Osteocyte (in vitro differentiated cells): ENCODE measurements around the gene TM4SF4. TPM values are rescaled to one million over a fixed set of nuclear protein-coding genes. Genes with fewer than 3 reads are reported as not detected.

Experiments used
- DNase-seq: peaks from one replicate; pipeline ENCODE4 v3.0.0; 2021; ENCODE audit warnings: mixed read lengths; ENCODE audit not compliant: unreplicated experiment; ENCODE audit errors: extremely low spot score
- H3K27ac Mint-ChIP-seq: one replicate; pipeline ENCODE4 v1.8.0; 2021; ENCODE audit warnings: mild to moderate bottlenecking, mixed read lengths; ENCODE audit not compliant: unreplicated experiment
- H3K27me3 Mint-ChIP-seq: one replicate; pipeline ENCODE4 v1.8.0; 2021; ENCODE audit warnings: mixed read lengths; ENCODE audit not compliant: unreplicated experiment
- H3K36me3 Mint-ChIP-seq: one replicate; pipeline ENCODE4 v1.8.0; 2021; ENCODE audit warnings: mixed read lengths; ENCODE audit not compliant: unreplicated experiment
- H3K4me1 Mint-ChIP-seq: one replicate; pipeline ENCODE4 v1.8.0; 2021; ENCODE audit warnings: mixed read lengths; ENCODE audit not compliant: unreplicated experiment
- H3K4me3 Mint-ChIP-seq: one replicate; pipeline ENCODE4 v1.8.0; 2021; ENCODE audit warnings: mild to moderate bottlenecking, moderate library complexity, mixed read lengths; ENCODE audit not compliant: unreplicated experiment
- H3K9me3 Mint-ChIP-seq: one replicate; pipeline ENCODE4 v1.8.0; 2021; ENCODE audit warnings: mixed read lengths; ENCODE audit not compliant: unreplicated experiment
- CTCF ChIP-seq: fragments of 200-600 bp; sonication (generic); IDR thresholded peaks from 2 replicates; pipeline ENCODE4 v1.5.0; 2021; ENCODE audit warnings: antibody characterized with exemption, mild to moderate bottlenecking, moderate library complexity
- total RNA-seq: library from RNA; stranded (reverse); gene quantifications from 2 replicates; pipeline ENCODE4 v1.2.1, GENCODE V29; 2021

The TM4SF4 gene
- total RNA-seq, 1 donor from 2014 or later, result not detected

GRCh38 chr3:149497966-149498670 lies 23.6 kb downstream of the TM4SF4 start:
- H3K4me3 Mint-ChIP-seq, result no peak overlapping the region
- TF ChIP-seq CTCF, result no peak
- peaks cover 19% of the 10 kb centered on the region for H3K4me1 Mint-ChIP-seq
- no peaks in the 10 kb centered on the region for H3K9me3 Mint-ChIP-seq
- no peak for DNase-seq
- H3K27me3 Mint-ChIP-seq, result no peaks in the 10 kb centered on the region
- H3K36me3 Mint-ChIP-seq, result no peaks in the 10 kb centered on the region
- H3K27ac Mint-ChIP-seq, result no peak overlapping the region

- H3K4me3 Mint-ChIP-seq, result no peak overlapping the region
- H3K4me1 Mint-ChIP-seq, result peaks cover 20% of the 10 kb centered on the region
- no peak for DNase-seq
- H3K9me3 Mint-ChIP-seq, result no peaks in the 10 kb centered on the region
- TF ChIP-seq CTCF, result no peak
- peak overlapping the region; percentile 73 for H3K27ac Mint-ChIP-seq
- H3K36me3 Mint-ChIP-seq, result no peaks in the 10 kb centered on the region
- H3K27me3 Mint-ChIP-seq, result no peaks in the 10 kb centered on the region
Observed at GRCh38 chr3:149501524-149501923, 27.0 kb downstream of the TM4SF4 start.

DNA sequence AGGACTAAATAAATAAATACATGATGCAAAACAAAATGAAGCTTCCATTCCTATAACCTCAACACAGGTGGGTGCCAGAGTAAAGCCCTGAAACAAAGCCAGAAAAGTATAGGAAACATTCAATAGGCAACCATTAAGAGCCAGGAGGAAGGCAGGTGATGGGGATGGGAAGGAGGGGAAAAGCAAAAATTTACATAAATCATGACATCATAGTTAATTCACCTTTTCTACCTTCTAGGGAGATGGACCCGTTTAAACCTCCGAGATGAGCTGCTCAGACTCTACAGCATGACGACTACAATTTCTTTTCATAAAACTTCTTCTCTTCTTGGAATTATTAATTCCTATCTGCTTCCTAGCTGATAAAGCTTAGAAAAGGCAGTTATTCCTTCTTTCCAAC lies 27.9 kb downstream of the TM4SF4 start:
- no peaks in the 10 kb centered on the region for H3K36me3 Mint-ChIP-seq
- peaks cover 29% of the 10 kb centered on the region for H3K4me1 Mint-ChIP-seq
- H3K27me3 Mint-ChIP-seq, result no peaks in the 10 kb centered on the region
- H3K27ac Mint-ChIP-seq, result no peak overlapping the region
- no peaks in the 10 kb centered on the region for H3K9me3 Mint-ChIP-seq
- no peak for TF ChIP-seq CTCF
- no peak for DNase-seq
- H3K4me3 Mint-ChIP-seq, result no peak overlapping the region

GRCh38 chr3:149506540-149506939 lies 32.0 kb downstream of the TM4SF4 start:
- no peak for TF ChIP-seq CTCF
- no peak for DNase-seq
- Mint-ChIP-seq H3K36me3 (no peaks in the 10 kb centered on the region), H3K4me1 (peaks cover 35% of the 10 kb centered on the region), H3K9me3 (no peaks in the 10 kb centered on the region), H3K27ac (peak overlapping the region; percentile 74), H3K4me3 (no peak overlapping the region), H3K27me3 (no peaks in the 10 kb centered on the region)

DNA sequence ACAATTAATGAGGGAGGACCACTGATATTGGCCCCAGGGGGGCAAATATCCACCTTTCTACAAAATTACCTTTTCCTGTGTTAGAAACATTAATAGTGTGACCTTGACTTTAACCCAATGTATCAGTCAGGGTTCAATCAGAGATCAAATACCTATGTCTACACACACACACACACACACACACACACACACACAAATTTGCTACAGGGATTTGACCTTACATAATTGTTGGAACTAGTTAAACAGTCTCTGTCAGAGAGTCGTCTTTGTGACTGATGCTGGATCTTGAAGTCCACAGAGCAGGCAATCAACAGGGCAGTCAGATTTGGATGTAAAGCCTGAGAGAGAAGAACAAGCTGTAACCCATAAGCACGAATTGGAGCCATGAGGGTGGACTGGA lies 32.5 kb downstream of the TM4SF4 start:
- TF ChIP-seq CTCF, result no peak
- no peaks in the 10 kb centered on the region for H3K36me3 Mint-ChIP-seq
- no peak overlapping the region for H3K4me3 Mint-ChIP-seq
- H3K27me3 Mint-ChIP-seq, result no peaks in the 10 kb centered on the region
- no peak for DNase-seq
- peaks cover 31% of the 10 kb centered on the region for H3K4me1 Mint-ChIP-seq
- peak overlapping the region; percentile 74 for H3K27ac Mint-ChIP-seq
- H3K9me3 Mint-ChIP-seq, result no peaks in the 10 kb centered on the region
